ENCODE measurements around the gene DMAP1. TPM values are rescaled to one million over a fixed set of nuclear protein-coding genes. Genes with fewer than 3 reads are reported as not detected.

DMAP1 gene
- total and polyA plus RNA-seq, 9 of the 15 experiments (the other 6 are each of a cell fraction or from before 2014, with no cell fraction given): 1.5 to 51.2 (median 30.3) TPM

GRCh38 chr1:44237721-44238457 is 24.6 kb downstream of the DMAP1 start (continued):
- peak; percentile 9 for TF ChIP-seq TBP (optimal IDR thresholded peaks at IDR 0.05; ENCODE audit: low read depth, low read length)
- TF ChIP-seq TARDBP (IDR thresholded peaks at IDR 0.05): 0 out of 2 replicates have a peak, but pooled peaks have one; percentile 48
- no peak for TF ChIP-seq ZNF76 (CRISPR knock-in tag; IDR thresholded peaks at IDR 0.05; ENCODE audit: borderline replicate concordance)
- TF ChIP-seq ATF7 (IDR thresholded peaks at IDR 0.05): peak; percentile 60
- TF ChIP-seq NUFIP1 (IDR thresholded peaks at IDR 0.05; ENCODE audit: partially characterized antibody): no peak
- TF ChIP-seq MBD2 (IDR thresholded peaks at IDR 0.05; ENCODE audit: borderline replicate concordance, low read depth): peak; percentile 31; the same call in 1 of the 2 replicates
- TF ChIP-seq SMC3 (conservative IDR thresholded peaks at IDR 0.05; ENCODE audit: insufficient read depth, low read depth, low read length): peak; percentile 65
- TF ChIP-seq ARID3A (IDR thresholded peaks at IDR 0.05; ENCODE audit: borderline replicate concordance, low read depth, low read length): peak; percentile 20; the same call in 1 of the 2 replicates
- peak; percentile 65; the same call in 1 of the 2 replicates for TF ChIP-seq NBN (IDR thresholded peaks at IDR 0.05; ENCODE audit: low read depth)
- TF ChIP-seq IFI16 (CRISPR knock-in tag; IDR thresholded peaks at IDR 0.05): no peak
- no peak for TF ChIP-seq PTBP1 (IDR thresholded peaks at IDR 0.05; ENCODE audit: low read depth, low read length)
- TF ChIP-seq TOE1 (IDR thresholded peaks at IDR 0.05; ENCODE audit: borderline replicate concordance): peak; percentile 36; the same call in 1 of the 2 replicates
- TF ChIP-seq TOE1 (CRISPR knock-in tag; IDR thresholded peaks at IDR 0.05; ENCODE audit: borderline replicate concordance, low read depth): no peak
- no peak for TF ChIP-seq RAD51 (IDR thresholded peaks at IDR 0.05; ENCODE audit: borderline replicate concordance, low read depth)
- peak; percentile 79 for TF ChIP-seq RB1 (IDR thresholded peaks at IDR 0.05; ENCODE audit: low read depth)
- no peak for TF ChIP-seq PRMT5 (CRISPR knock-in tag; IDR thresholded peaks at IDR 0.05)
- TF ChIP-seq RCOR1 (IDR thresholded peaks at IDR 0.05; ENCODE audit: borderline replicate concordance in 1 of 2, low read depth in 2 of 2, low read length in 2 of 2): peak in 1 of 2 experiments; percentile 80; a peak in 2 of 4 replicates
- peak in 1 of 2 experiments; percentile 11; a peak in 1 of 4 replicates for TF ChIP-seq ZMIZ1 (IDR thresholded peaks at IDR 0.05; ENCODE audit: low read depth in 2 of 2, low read length in 2 of 2)
- TF ChIP-seq FOXK2 (conservative IDR thresholded peaks at IDR 0.05 in 1 of 2, IDR thresholded peaks at IDR 0.05 in 1 of 2; ENCODE audit: low read depth in 2 of 2): peak in 1 of 2 experiments; percentile 41; a peak in 1 of 4 replicates

Data from K562 (cell line).